Urinary bladder (tissue), 4 donors: ENCODE measurements around the gene SPDYE1. TPM values are rescaled to one million over a fixed set of nuclear protein-coding genes. Genes with fewer than 3 reads are reported as not detected.

Source experiments
- DNase-seq: peaks from one replicate; pipeline ENCODE4 v3.0.0-alpha.2; 2015; ENCODE audit errors: extremely low spot score
- H3K27ac ChIP-seq: one replicate; pipeline ENCODE4 v1.5.1; 2013; ENCODE audit warnings: low read depth, mild to moderate bottlenecking, moderate library complexity
- H3K36me3 ChIP-seq: one replicate; pipeline ENCODE4 v1.6.1; 2013; ENCODE audit warnings: mild to moderate bottlenecking, moderate library complexity; ENCODE audit not compliant: insufficient read depth
- H3K4me1 ChIP-seq: one replicate; pipeline ENCODE4 v1.6.1; 2013; ENCODE audit warnings: mild to moderate bottlenecking, moderate library complexity; ENCODE audit not compliant: insufficient read depth
- H3K4me3 ChIP-seq: one replicate; pipeline ENCODE4 v1.5.1; 2013; ENCODE audit warnings: low read depth, low read length
- WGBS: extraction: QIAGEN DNeasy Blood & Tissue Kit; methylation state at CpG from one replicate; pipeline ENCODE4 v1.1.7; 2013; 5-methylcytosine and 5-hydroxymethylcytosine counted together
- polyA plus RNA-seq: library from polyadenylated mRNA; stranded (reverse); fragments of 200-250 nt; gene quantifications from one replicate; pipeline ENCODE4 v1.2.3, GENCODE V29; 2013
- total RNA-seq: library from RNA; depleted of rRNA; stranded (reverse); fragments of >200 nt; gene quantifications from one replicate; pipeline ENCODE4 v1.2.3, GENCODE V29; 2014
- donor health status: healthy with polysubstance abuse.
- donor health status: healthy.

SPDYE1 gene
- total and polyA plus RNA-seq, 2 donors, result not detected

GRCh38 chr7:44057181-44057848, 59.6 kb downstream of the SPDYE1 start:
- no peak for DNase-seq
- Histone ChIP-seq H3K4me1 (no peaks in the 10 kb centered on the region), H3K36me3 (peaks cover 12% of the 10 kb centered on the region), H3K4me3 (no peak overlapping the region), H3K27ac (no peak overlapping the region)
- 93% methylated on average over 11 of the region's 11 CpGs for WGBS

- WGBS, result 92% methylated on average over 30 of the region's 30 CpGs
- H3K36me3 ChIP-seq, result peaks cover 12% of the 10 kb centered on the region
Observed at GRCh38 chr7:44057849-44058758, 60.4 kb downstream of the SPDYE1 start.

GRCh38 chr7:44058759-44059218, 61.1 kb downstream of the SPDYE1 start:
- no peaks in the 10 kb centered on the region for H3K4me1 ChIP-seq
- H3K27ac ChIP-seq, result no peak overlapping the region
- no peak for DNase-seq
- 91% methylated on average over 7 of the region's 7 CpGs for WGBS
- peaks cover 12% of the 10 kb centered on the region for H3K36me3 ChIP-seq
- H3K4me3 ChIP-seq, result no peak overlapping the region

More at GRCh38 chr7:44057849-44058758, 60.4 kb downstream of the SPDYE1 start:
- no peak overlapping the region for H3K4me3 ChIP-seq
- no peaks in the 10 kb centered on the region for H3K4me1 ChIP-seq
- no peak for DNase-seq
- H3K27ac ChIP-seq, result no peak overlapping the region

GRCh38 chr7:44059219-44060090, 61.8 kb downstream of the SPDYE1 start:
- H3K4me1 ChIP-seq, result no peaks in the 10 kb centered on the region
- DNase-seq, result no peak
- WGBS, result 90% methylated on average over 14 of the region's 14 CpGs
- no peak overlapping the region for H3K27ac ChIP-seq
- peaks cover 12% of the 10 kb centered on the region for H3K36me3 ChIP-seq
- no peak overlapping the region for H3K4me3 ChIP-seq

Other genes starting within 250 kb of the SPDYE1 start
- gene BLVRA, start 239.2 kb upstream of the SPDYE1 start, total RNA-seq, result 16.2 TPM
- gene BLVRA, start 239.2 kb upstream of the SPDYE1 start, polyA plus RNA-seq, result 60.2 TPM
- gene MRPS24, start 128.4 kb upstream of the SPDYE1 start, total RNA-seq, result 29.9 TPM
- 125 TPM for gene MRPS24, start 128.4 kb upstream of the SPDYE1 start, polyA plus RNA-seq
- 24.1 TPM for gene URGCP, start 91.3 kb upstream of the SPDYE1 start, total RNA-seq
- 26.2 TPM for gene URGCP, start 91.3 kb upstream of the SPDYE1 start, polyA plus RNA-seq
- gene UBE2D4, start 71.5 kb upstream of the SPDYE1 start, total RNA-seq, result 12.7 TPM
- gene UBE2D4, start 71.5 kb upstream of the SPDYE1 start, polyA plus RNA-seq, result 23.5 TPM
- gene DBNL, start 46.8 kb downstream of the SPDYE1 start, total RNA-seq, result 56.0 TPM
- gene DBNL, start 46.8 kb downstream of the SPDYE1 start, polyA plus RNA-seq, result 111 TPM
- 3.1 TPM for gene PGAM2, start 67.7 kb downstream of the SPDYE1 start, total RNA-seq
- 0.71 TPM for gene PGAM2, start 67.7 kb downstream of the SPDYE1 start, polyA plus RNA-seq
- 10.2 TPM for gene POLM, start 84.6 kb downstream of the SPDYE1 start, total RNA-seq
- gene POLM, start 84.6 kb downstream of the SPDYE1 start, polyA plus RNA-seq, result 22.2 TPM
- gene AEBP1, start 106.4 kb downstream of the SPDYE1 start, total RNA-seq, result 57.2 TPM
- gene AEBP1, start 106.4 kb downstream of the SPDYE1 start, polyA plus RNA-seq, result 247 TPM
- 37.5 TPM for gene POLD2, start 125.7 kb downstream of the SPDYE1 start, total RNA-seq
- gene POLD2, start 125.7 kb downstream of the SPDYE1 start, polyA plus RNA-seq, result 73.5 TPM
- 2.7 TPM for gene MYL7, start 143.4 kb downstream of the SPDYE1 start, total RNA-seq
- 1.9 TPM for gene MYL7, start 143.4 kb downstream of the SPDYE1 start, polyA plus RNA-seq
- gene GCK, start 191.5 kb downstream of the SPDYE1 start, total RNA-seq, result 1.4 TPM
- 2.1 TPM for gene GCK, start 191.5 kb downstream of the SPDYE1 start, polyA plus RNA-seq
- 25.3 TPM for gene YKT6, start 203.1 kb downstream of the SPDYE1 start, total RNA-seq
- gene YKT6, start 203.1 kb downstream of the SPDYE1 start, polyA plus RNA-seq, result 58.0 TPM